Spleen (tissue), 11 donors: ENCODE data around the gene PTPRM. TPM values are rescaled to one million over a fixed set of nuclear protein-coding genes. Genes with fewer than 3 reads are reported as not detected.

Experiments used
- DNase-seq: peaks from one replicate; pipeline ENCODE4 v3.0.0-alpha.2; 2020
- H3K27ac ChIP-seq, 8 donors: fragments of 200-600 bp; sonication (generic) in 7 of 8; 1 replicate in 4 of 8; 2 replicates in 4 of 8; pipeline versions ENCODE4 v1.5.0 to v1.8.0; 2016 to 2021; ENCODE audit warnings: inconsistent platforms in 4 of 8, mild to moderate bottlenecking in 4 of 8, moderate library complexity in 1 of 8
- H3K27me3 ChIP-seq, 7 donors: fragments of 200-600 bp; sonication (generic) in 6 of 7; replicated peaks in 1 of 7; 1 replicate in 4 of 7; 2 replicates in 3 of 7; pipeline versions ENCODE4 v1.5.0 to v1.8.0; 2016 to 2021; ENCODE audit warnings: inconsistent platforms in 3 of 7, mild to moderate bottlenecking in 1 of 7
- H3K36me3 ChIP-seq, 6 donors: fragments of 200-600 bp; sonication (generic) in 5 of 6; 1 replicate in 4 of 6; 2 replicates in 2 of 6; pipeline versions ENCODE4 v1.5.0 to v1.8.0; 2016 to 2021; ENCODE audit warnings: inconsistent platforms in 2 of 6
- H3K4me1 ChIP-seq, 6 donors: fragments of 200-600 bp; sonication (generic) in 5 of 6; 1 replicate in 3 of 6; 2 replicates in 3 of 6; pipeline versions ENCODE4 v1.5.0 to v1.8.0; 2016 to 2021; ENCODE audit warnings: inconsistent platforms in 3 of 6
- H3K4me3 ChIP-seq, 8 donors: fragments of 200-600 bp; sonication (generic) in 7 of 8; 1 replicate in 4 of 8; 2 replicates in 4 of 8; pipeline versions ENCODE4 v1.5.0 to v1.8.0; 2016 to 2021; ENCODE audit warnings: inconsistent platforms in 4 of 8, mild to moderate bottlenecking in 4 of 8, moderate library complexity in 2 of 8
- H3K9me3 ChIP-seq, 8 donors: fragments of 200-600 bp; sonication (generic) in 7 of 8; 1 replicate in 4 of 8; 2 replicates in 4 of 8; pipeline versions ENCODE4 v1.5.0 to v1.8.0; 2016 to 2021; ENCODE audit warnings: inconsistent platforms in 4 of 8
- POLR2A ChIP-seq, 3 donors: fragments of 450-650 bp; IDR thresholded peaks; one replicate each; pipeline ENCODE4 v1.5.1; 2017; ENCODE audit warnings: antibody characterized with exemption in 3 of 3, mild to moderate bottlenecking in 1 of 3
- POLR2AphosphoS5 ChIP-seq, 3 donors: sonication (generic); formaldehyde crosslinking; IDR thresholded peaks; one replicate each; pipeline ENCODE4 v1.5.1; 2017; ENCODE audit warnings: antibody characterized with exemption in 3 of 3
- WGBS, 5 donors: extraction: QIAGEN DNeasy Blood & Tissue Kit in 3 of 5; methylation state at CpG; one replicate each; pipeline versions ENCODE4 v1.1.5 to v1.1.7; 2013 to 2018; 5-methylcytosine and 5-hydroxymethylcytosine counted together
- intact Hi-C: fragments of 100-400 bp; cut with DNase I; formaldehyde crosslinking; loops from one replicate; pipeline ENCODE4 v1.15.0; 2023; ENCODE audit warnings: low total_unique reads
- polyA plus RNA-seq, 3 donors: library from polyadenylated mRNA; stranded (reverse); fragments of 200-250 nt; gene quantifications; one replicate each; pipeline ENCODE4 v1.2.1, GENCODE V29; 2013
- total RNA-seq, 7 donors: library from RNA; depleted of rRNA in 3 of 7; stranded (reverse); fragments of >200 nt in 3 of 7; fragmentation: NEBNext Ultra II Directional in 4 of 7; extraction: Animal tissue kit (Norgen Biotek cat#: 25700) in 4 of 7; gene quantifications; one replicate each; pipeline versions ENCODE4 v1.1.0 to v1.2.1, GENCODE V29; 2016 to 2021
- TF ChIP-seq, protein P1 (sequence below), 11 experiments: fragments of 200-600 bp in 7 of 11; fragments of 450-650 bp in 4 of 11; sonication (generic) in 4 of 11; IDR thresholded peaks in 8 of 11; conservative IDR thresholded peaks in 3 of 11; 1 replicate in 7 of 11; 2 replicates in 4 of 11; pipeline versions ENCODE4 v1.4.0 to v1.8.0; 2016 to 2021; ENCODE audit warnings: antibody characterized with exemption in 11 of 11, inconsistent platforms in 4 of 11, mild to moderate bottlenecking in 1 of 11
- donor health status: healthy with polysubstance abuse.
- donor health status: DM: no; HTN: no; CAD: no; lungs with moderate emphysema.
- donor health status: DM: no; HTN: no; CAD: no.
- donor health status: Bipolar disorder and iron deficiency.
- donor health status: healthy.
- donor health status: DM: no; HTN: no; CAD: no.
- donor health status: DM: yes; HTN: yes; CAD: no.

PTPRM gene
- total and polyA plus RNA-seq, 10 donors: 23.5 to 97.8 (median 62.8) TPM

GRCh38 chr18:7807936-7808453, 240.9 kb downstream of the PTPRM start:
- H3K4me3 ChIP-seq: no peak overlapping the region
- DNase-seq: no peak
- peaks cover 0 to 7% (median 3%) of the 10 kb centered on the region in 8 donors for H3K9me3 ChIP-seq
- H3K36me3 ChIP-seq: no peaks in the 10 kb centered on the region
- no peaks in the 10 kb centered on the region for H3K4me1 ChIP-seq
- TF ChIP-seq POLR2A (IDR thresholded peaks at IDR 0.05) (no peak), POLR2AphosphoS5 (IDR thresholded peaks at IDR 0.05) (no peak)
- TF ChIP-seq, protein P1, sequence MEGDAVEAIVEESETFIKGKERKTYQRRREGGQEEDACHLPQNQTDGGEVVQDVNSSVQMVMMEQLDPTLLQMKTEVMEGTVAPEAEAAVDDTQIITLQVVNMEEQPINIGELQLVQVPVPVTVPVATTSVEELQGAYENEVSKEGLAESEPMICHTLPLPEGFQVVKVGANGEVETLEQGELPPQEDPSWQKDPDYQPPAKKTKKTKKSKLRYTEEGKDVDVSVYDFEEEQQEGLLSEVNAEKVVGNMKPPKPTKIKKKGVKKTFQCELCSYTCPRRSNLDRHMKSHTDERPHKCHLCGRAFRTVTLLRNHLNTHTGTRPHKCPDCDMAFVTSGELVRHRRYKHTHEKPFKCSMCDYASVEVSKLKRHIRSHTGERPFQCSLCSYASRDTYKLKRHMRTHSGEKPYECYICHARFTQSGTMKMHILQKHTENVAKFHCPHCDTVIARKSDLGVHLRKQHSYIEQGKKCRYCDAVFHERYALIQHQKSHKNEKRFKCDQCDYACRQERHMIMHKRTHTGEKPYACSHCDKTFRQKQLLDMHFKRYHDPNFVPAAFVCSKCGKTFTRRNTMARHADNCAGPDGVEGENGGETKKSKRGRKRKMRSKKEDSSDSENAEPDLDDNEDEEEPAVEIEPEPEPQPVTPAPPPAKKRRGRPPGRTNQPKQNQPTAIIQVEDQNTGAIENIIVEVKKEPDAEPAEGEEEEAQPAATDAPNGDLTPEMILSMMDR (IDR thresholded peaks at IDR 0.05 in 8 of 11, conservative IDR thresholded peaks at IDR 0.05 in 3 of 11): no peak
- no peak overlapping the region for H3K27ac ChIP-seq
- no peaks in the 10 kb centered on the region for H3K27me3 ChIP-seq
- intact Hi-C loops: no loop called here
- 80 to 90% (median 81%) methylated on average over 9 of the region's 9 CpGs for WGBS, 5 donors

DNA sequence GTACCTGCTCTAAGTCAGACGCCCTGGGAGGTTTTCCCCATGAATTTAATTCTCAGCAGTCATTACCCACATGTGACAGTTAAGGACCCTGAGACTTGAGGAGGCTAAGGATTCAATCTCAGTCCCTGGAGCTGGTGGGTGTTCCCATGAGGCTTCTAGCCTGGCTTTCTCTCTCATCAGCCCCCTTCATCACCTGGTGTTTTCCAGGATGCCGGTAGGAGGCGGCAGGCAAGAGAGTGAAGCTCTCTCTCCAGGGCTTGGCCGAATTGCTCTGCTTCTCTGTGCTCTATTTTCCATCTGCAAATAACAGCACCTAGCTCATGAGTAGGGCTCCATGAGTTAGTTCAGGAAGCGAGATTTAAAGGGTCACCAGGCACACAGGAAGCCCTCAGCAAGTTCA, 241.9 kb downstream of the PTPRM start:
- Histone ChIP-seq H3K27me3 (no peaks in the 10 kb centered on the region), H3K36me3 (no peaks in the 10 kb centered on the region), H3K4me3 (no peak overlapping the region), H3K4me1 (no peaks in the 10 kb centered on the region), H3K27ac (no peak overlapping the region), H3K9me3 (peaks cover 0 to 17% (median 13%) of the 10 kb centered on the region in 8 donors)
- intact Hi-C loops: no loop called here
- WGBS, 5 donors: 61 to 89% (median 67%) methylated on average over 5 of the region's 5 CpGs
- no peak for TF ChIP-seq POLR2AphosphoS5 (IDR thresholded peaks at IDR 0.05)
- no peak for DNase-seq

DNA sequence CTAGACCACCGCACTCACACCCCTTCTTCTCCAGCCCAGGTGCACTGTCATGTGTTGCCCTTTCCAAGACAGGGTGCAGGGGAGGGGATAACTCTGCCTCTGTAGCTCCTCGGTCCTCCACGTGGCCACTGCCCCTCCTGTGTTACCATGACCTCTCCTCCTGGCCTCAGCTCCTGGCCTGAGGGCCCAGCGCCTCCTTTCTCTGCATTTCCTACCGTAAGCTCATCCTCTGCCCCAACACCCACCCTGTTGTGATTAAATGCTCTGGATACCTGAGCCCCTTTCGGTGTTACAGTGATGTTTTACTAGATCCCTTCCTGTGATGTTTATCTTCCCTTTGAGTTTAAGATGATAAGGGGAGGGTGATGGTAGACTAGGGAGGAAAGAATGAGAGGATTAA, 242.3 kb downstream of the PTPRM start:
- no peaks in the 10 kb centered on the region for H3K4me1 ChIP-seq
- H3K9me3 ChIP-seq: peaks cover 3 to 21% (median 18%) of the 10 kb centered on the region in 8 donors
- H3K4me3 ChIP-seq: no peak overlapping the region
- no peak for TF ChIP-seq POLR2A (IDR thresholded peaks at IDR 0.05)
- H3K27me3 ChIP-seq: no peaks in the 10 kb centered on the region
- intact Hi-C loops: no loop called here
- H3K36me3 ChIP-seq: no peaks in the 10 kb centered on the region
- no peak overlapping the region for H3K27ac ChIP-seq
- 77 to 86% (median 80%) methylated on average over 6 of the region's 6 CpGs for WGBS, 5 donors
- no peak for DNase-seq

- Histone ChIP-seq H3K4me1 (no peaks in the 10 kb centered on the region), H3K27ac (no peak overlapping the region), H3K9me3 (peaks cover 7 to 27% (median 23%) of the 10 kb centered on the region in 8 donors), H3K27me3 (no peaks in the 10 kb centered on the region), H3K4me3 (no peak overlapping the region), H3K36me3 (no peaks in the 10 kb centered on the region)
- TF ChIP-seq POLR2AphosphoS5 (IDR thresholded peaks at IDR 0.05) (no peak), POLR2A (IDR thresholded peaks at IDR 0.05) (no peak)
- TF ChIP-seq, protein P1 (IDR thresholded peaks at IDR 0.05 in 8 of 11, conservative IDR thresholded peaks at IDR 0.05 in 3 of 11): no peak
- intact Hi-C loops: no loop called here
- WGBS, 5 donors: 89 to 98% (median 92%) methylated on average over 5 of the region's 5 CpGs
- DNase-seq: no peak
These were observed 242.9 kb downstream of the PTPRM start for GRCh38 chr18:7809978-7810377.

GRCh38 chr18:7812431-7813063, 245.4 kb downstream of the PTPRM start:
- no peak for DNase-seq
- intact Hi-C loops: no loop called here
- peaks cover 11 to 42% (median 36%) of the 10 kb centered on the region in 8 donors for H3K9me3 ChIP-seq

More at GRCh38 chr18:7812431-7813063, 245.4 kb downstream of the PTPRM start:
- H3K4me1 ChIP-seq: peaks cover 0 to 5% (median under 1%) of the 10 kb centered on the region in 6 donors
- H3K27ac ChIP-seq: no peak overlapping the region
- no peaks in the 10 kb centered on the region for H3K36me3 ChIP-seq
- no peaks in the 10 kb centered on the region for H3K27me3 ChIP-seq
- H3K4me3 ChIP-seq: no peak overlapping the region
- TF ChIP-seq POLR2AphosphoS5 (IDR thresholded peaks at IDR 0.05) (no peak), POLR2A (IDR thresholded peaks at IDR 0.05) (no peak)
- TF ChIP-seq, protein P1 (IDR thresholded peaks at IDR 0.05 in 8 of 11, conservative IDR thresholded peaks at IDR 0.05 in 3 of 11): no peak
- 83 to 93% (median 87%) methylated on average over 3 of the region's 3 CpGs for WGBS, 5 donors
